GM15510 (cell line): ENCODE results near the gene KHSRP.

ENCODE experiments used
- POLR2A ChIP-seq: IDR thresholded peaks from 3 replicates; pipeline ENCODE4 v1.6.1; 2011; ENCODE audit warnings: borderline replicate concordance; ENCODE audit not compliant: insufficient read length; ENCODE audit errors: extremely low read depth

The KHSRP gene

GRCh38 chr19:6457958-6458694 lies 33.5 kb upstream of the KHSRP start:
- no peak for TF ChIP-seq POLR2A

GRCh38 chr19:6455924-6456323 lies 31.3 kb upstream of the KHSRP start:
- no peak for TF ChIP-seq POLR2A

- no peak for TF ChIP-seq POLR2A
Measured at GRCh38 chr19:6453951-6454565, 29.4 kb upstream of the KHSRP start.

GRCh38 chr19:6452899-6453298 lies 28.3 kb upstream of the KHSRP start:
- no peak for TF ChIP-seq POLR2A

- TF ChIP-seq POLR2A = no peak
Measured at GRCh38 chr19:6452223-6452614, 27.6 kb upstream of the KHSRP start.

- no peak for TF ChIP-seq POLR2A
Measured at GRCh38 chr19:6451583-6452222, 27.1 kb upstream of the KHSRP start.

GRCh38 chr19:6450166-6450565 lies 25.6 kb upstream of the KHSRP start:
- no peak for TF ChIP-seq POLR2A

GRCh38 chr19:6448045-6448444 lies 23.4 kb upstream of the KHSRP start:
- TF ChIP-seq POLR2A = no peak

GRCh38 chr19:6446452-6446851 lies 21.8 kb upstream of the KHSRP start:
- no peak for TF ChIP-seq POLR2A

GRCh38 chr19:6443986-6444385 lies 19.4 kb upstream of the KHSRP start:
- no peak for TF ChIP-seq POLR2A

- no peak for TF ChIP-seq POLR2A
Measured at GRCh38 chr19:6442087-6442688, 17.6 kb upstream of the KHSRP start.

GRCh38 chr19:6440905-6441304 lies 16.3 kb upstream of the KHSRP start:
- no peak for TF ChIP-seq POLR2A

GRCh38 chr19:6439743-6440142 lies 15.1 kb upstream of the KHSRP start:
- TF ChIP-seq POLR2A = no peak

GRCh38 chr19:6433663-6434062 lies 9.1 kb upstream of the KHSRP start, which contains the start of gene SLC25A41:
SLC25A41 (minus strand) TSS chr19:6433763; CDS start chr19:6433693, 70 bp downstream.
- TF ChIP-seq POLR2A = no peak

GRCh38 chr19:6433165-6433564 lies 8.6 kb upstream of the KHSRP start:
- TF ChIP-seq POLR2A = no peak
